Left lobe of liver (tissue), 2 donors: ENCODE data around the gene TMEM184C. TPM values are rescaled to one million over a fixed set of nuclear protein-coding genes. Genes with fewer than 3 reads are reported as not detected.

ENCODE experiments used
- ATAC-seq: fragments of 200-7000 bp; cut with Tn5 transposase; one replicate; pipeline ENCODE4 v1.9.1; 2020; ENCODE audit warnings: mild to moderate bottlenecking, moderate library complexity
- DNase-seq: peaks from one replicate; pipeline ENCODE4 v3.0.0-alpha.2; 2020; ENCODE audit warnings: low spot score
- total RNA-seq: library from RNA; stranded (reverse); gene quantifications from one replicate; pipeline ENCODE4 v1.2.1, GENCODE V29; 2021
- donor health status: DM: no; HTN: no; CAD: no; lungs with moderate emphysema.
- donor health status: DM: no; HTN: yes; CAD: no.

Gene TMEM184C
- total RNA-seq, 1 donor from 2014 or later, result 22.0 TPM

GRCh38 chr4:147648656-147649055 is 31.5 kb downstream of the TMEM184C start:
- ATAC-seq, result no peak
- no peak for DNase-seq

DNA sequence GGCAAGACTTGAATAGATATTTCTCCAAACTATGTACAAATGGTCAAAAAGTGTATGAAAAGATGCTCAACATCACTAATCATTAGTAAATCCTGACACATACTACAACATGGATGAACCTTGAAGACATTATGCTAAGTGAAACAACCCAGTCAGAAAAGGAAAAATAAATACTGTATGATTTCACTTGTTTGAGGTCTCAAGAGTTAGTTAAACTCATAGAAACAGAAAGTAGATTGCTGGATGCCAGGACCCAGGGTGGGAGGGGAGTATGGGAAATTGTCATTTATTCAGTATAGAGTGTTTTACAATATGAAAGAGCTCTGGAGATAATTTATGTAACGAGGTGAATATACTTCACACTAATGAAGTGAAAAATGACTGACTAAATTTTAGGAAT is 34.4 kb downstream of the TMEM184C start:
- DNase-seq, result no peak
- ATAC-seq, result no peak

DNA sequence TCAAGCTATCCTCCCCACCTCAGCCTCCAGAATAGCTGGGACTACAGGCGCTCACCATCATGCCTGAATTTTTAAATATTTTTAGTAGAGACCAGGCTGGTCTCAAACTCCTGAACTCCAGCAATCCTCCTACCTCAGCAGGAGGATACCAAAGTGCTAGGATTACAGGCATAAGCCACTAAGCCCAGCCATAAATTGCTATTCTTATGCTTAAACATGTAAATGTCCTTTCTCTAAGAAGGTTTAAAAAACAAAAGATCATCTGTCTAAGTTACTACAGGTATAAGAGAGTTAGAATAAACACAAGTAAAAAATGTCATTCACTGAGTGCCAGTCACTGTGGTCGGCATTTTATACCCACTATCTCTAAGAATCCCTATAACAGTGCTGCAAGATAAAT is 38.4 kb downstream of the TMEM184C start:
- DNase-seq (no peak), ATAC-seq (no peak)

- no peak for DNase-seq
- ATAC-seq, result no peak
Observed at GRCh38 chr4:147658501-147658900, 41.3 kb downstream of the TMEM184C start.

- ATAC-seq, result no peak
- no peak for DNase-seq
Observed at GRCh38 chr4:147674073-147674472, 56.9 kb downstream of the TMEM184C start.

- DNase-seq (no peak), ATAC-seq (no peak)
Observed at GRCh38 chr4:147674496-147674895, 57.3 kb downstream of the TMEM184C start.

- DNase-seq (no peak), ATAC-seq (no peak)
Observed at GRCh38 chr4:147678106-147678505, 60.9 kb downstream of the TMEM184C start.

GRCh38 chr4:147678796-147679549 is 61.8 kb downstream of the TMEM184C start:
- ATAC-seq (peak; percentile 7), DNase-seq (no peak)

GRCh38 chr4:147682755-147683154 is 65.6 kb downstream of the TMEM184C start:
- ATAC-seq, result no peak
- DNase-seq, result no peak

GRCh38 chr4:147683188-147683591 is 66.0 kb downstream of the TMEM184C start:
- DNase-seq (no peak), ATAC-seq (peak; percentile 55)

- ATAC-seq, result peak; percentile 97
- DNase-seq, result peak; percentile 94
Observed at GRCh38 chr4:147683717-147684700, 66.8 kb downstream of the TMEM184C start, which contains the start of gene PRMT9. PRMT9 (minus strand) TSS chr4:147684163; CDS start chr4:147683987, 176 bp downstream.

DNA sequence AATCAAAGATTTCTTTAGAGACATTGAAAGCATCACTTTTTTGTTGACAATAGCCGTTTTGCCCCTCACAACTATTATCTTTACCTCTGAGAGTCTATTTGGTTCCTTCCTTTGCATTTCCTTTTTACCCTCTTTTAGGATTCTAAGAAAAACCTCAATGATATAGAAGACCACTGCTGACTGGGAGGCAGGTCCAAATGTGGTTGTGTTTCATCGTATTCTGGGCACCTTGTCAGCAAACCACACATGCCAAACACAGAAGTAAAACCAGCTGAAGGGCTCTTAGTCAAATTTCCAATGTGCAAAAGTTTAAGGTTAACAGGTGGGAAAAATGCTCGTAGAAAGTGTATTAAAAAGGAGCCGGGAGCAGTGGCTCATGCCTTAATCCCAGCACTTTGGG is 71.9 kb downstream of the TMEM184C start:
- DNase-seq, result no peak
- no peak for ATAC-seq

GRCh38 chr4:147691820-147692219 is 74.6 kb downstream of the TMEM184C start:
- ATAC-seq (no peak), DNase-seq (no peak)

- no peak for ATAC-seq
- DNase-seq, result no peak
Observed at GRCh38 chr4:147693218-147693617, 76.0 kb downstream of the TMEM184C start.

DNA sequence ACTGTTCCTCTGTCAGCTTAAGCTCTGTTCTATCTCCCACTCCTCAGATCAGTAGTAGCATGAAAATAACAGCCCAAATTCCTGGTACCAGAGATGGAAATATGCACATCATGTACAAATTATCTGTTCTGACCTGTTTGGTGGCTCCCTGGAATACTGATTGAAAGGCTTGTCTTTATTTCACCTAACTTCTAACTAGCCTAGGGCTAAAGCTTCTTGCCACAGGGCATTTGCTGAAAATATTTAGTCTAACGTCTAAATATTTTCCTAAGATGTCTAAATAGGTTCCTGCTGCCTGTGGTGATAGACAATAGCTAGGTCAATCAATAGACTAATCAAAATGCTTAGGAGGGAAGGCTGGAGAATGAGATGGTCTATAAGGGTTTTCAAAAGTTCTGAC is 79.7 kb downstream of the TMEM184C start:
- DNase-seq, result no peak
- ATAC-seq, result no peak

DNA sequence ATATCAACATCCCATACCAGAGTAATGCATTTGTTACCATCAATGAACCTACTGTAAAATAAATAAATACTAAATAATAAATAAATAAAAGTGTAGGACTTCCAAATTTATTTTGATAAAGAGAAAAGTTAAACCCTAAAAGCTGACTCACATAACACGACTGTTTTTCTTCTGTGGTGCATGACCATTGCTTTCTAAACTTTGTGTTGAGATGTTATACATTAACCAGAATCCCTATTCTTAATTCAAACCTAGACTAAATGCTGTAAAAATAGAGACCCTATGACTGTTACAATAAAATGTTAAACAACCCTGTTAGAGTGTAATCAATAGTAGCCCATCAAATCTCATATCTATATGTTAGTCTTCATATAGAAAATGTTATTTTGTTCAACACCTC is 87.6 kb downstream of the TMEM184C start:
- DNase-seq, result no peak
- ATAC-seq, result no peak

GRCh38 chr4:147707892-147708672 is 90.9 kb downstream of the TMEM184C start:
- peak; percentile 52 for DNase-seq
- peak; percentile 95 for ATAC-seq

DNA sequence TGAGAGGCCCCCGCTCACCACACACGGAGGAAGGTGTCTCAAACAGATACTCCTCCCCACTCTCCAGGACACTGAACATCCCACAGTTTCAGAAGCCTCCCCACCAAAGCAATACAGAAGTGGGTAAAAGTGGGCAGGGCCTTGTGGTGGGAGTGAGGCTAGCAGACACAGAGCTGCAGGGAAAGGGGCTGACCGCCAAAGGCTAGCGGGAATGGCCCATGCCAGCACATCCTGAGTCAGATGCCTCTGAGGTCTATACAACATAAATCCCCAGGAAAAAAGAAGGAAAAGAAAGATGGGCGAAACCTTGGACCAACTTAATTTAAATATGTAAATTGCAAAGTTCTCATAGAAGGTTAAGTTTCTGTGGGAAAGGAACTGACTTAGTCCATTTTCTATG is 92.8 kb downstream of the TMEM184C start:
- ATAC-seq (no peak), DNase-seq (no peak)

- ATAC-seq (no peak), DNase-seq (no peak)
Observed at GRCh38 chr4:147714575-147715401, 97.6 kb downstream of the TMEM184C start.

GRCh38 chr4:147717878-147718277 is 100.7 kb downstream of the TMEM184C start:
- ATAC-seq (no peak), DNase-seq (no peak)
